Measurements from ENCODE around the gene PARN. TPM values are rescaled to one million over a fixed set of nuclear protein-coding genes. Genes with fewer than 3 reads are reported as not detected.

Gene PARN
- polyA plus RNA-seq, 1 donor from 2014 or later, result 22.3 TPM

GRCh38 chr16:14618566-14618965 lies 11.5 kb downstream of the PARN start:
- H3K4me3 ChIP-seq (ENCODE audit: low read length), result no peak overlapping the region
- H3K27ac ChIP-seq (ENCODE audit: low read length), result no peak overlapping the region
- no peak overlapping the region for H3K9ac ChIP-seq (ENCODE audit: low read length)
- no peaks in the 10 kb centered on the region for H3F3A ChIP-seq (ENCODE audit: insufficient read depth, low read length, poor library complexity, severe bottlenecking)
- H3K79me2 ChIP-seq (replicated peaks; ENCODE audit: insufficient read depth, low read length), result no peaks in the 10 kb centered on the region
- no peaks in the 10 kb centered on the region for H3K9me2 ChIP-seq (ENCODE audit: insufficient read depth, low read length)
- no peak for TF ChIP-seq TAF1 (IDR thresholded peaks at IDR 0.05; ENCODE audit: low read depth)
- TF ChIP-seq EZH2 (IDR thresholded peaks at IDR 0.05; ENCODE audit: borderline replicate concordance, insufficient read depth, low read length, poor library complexity, severe bottlenecking), result no peak
- TF ChIP-seq EP300 (conservative IDR thresholded peaks at IDR 0.05; ENCODE audit: poor library complexity, severe bottlenecking), result no peak
- TF ChIP-seq CTCF (IDR thresholded peaks at IDR 0.05; ENCODE audit: poor library complexity, severe bottlenecking), result no peak
- TF ChIP-seq RAD21 (conservative IDR thresholded peaks at IDR 0.05), result no peak
- TF ChIP-seq MXI1 (conservative IDR thresholded peaks at IDR 0.05; ENCODE audit: poor library complexity, severe bottlenecking), result no peak
- no peaks in the 10 kb centered on the region for H3K9me3 ChIP-seq (ENCODE audit: low read length)
- H3K27me3 ChIP-seq (ENCODE audit: insufficient read depth, low read depth, low read length), result no peaks in the 10 kb centered on the region
- no peaks in the 10 kb centered on the region for H3K36me3 ChIP-seq (ENCODE audit: insufficient read depth, low read length)
- no peaks in the 10 kb centered on the region for H4K20me1 ChIP-seq (ENCODE audit: insufficient read depth)
- H2AFZ ChIP-seq (ENCODE audit: low read depth, low read length), result no peak overlapping the region
- H3K4me2 ChIP-seq (ENCODE audit: low read length), result no peak overlapping the region

- H3K27ac ChIP-seq (ENCODE audit: low read length), result no peak overlapping the region
Measured at GRCh38 chr16:14616280-14616679, 13.8 kb downstream of the PARN start.

More at GRCh38 chr16:14616280-14616679, 13.8 kb downstream of the PARN start:
- no peak overlapping the region for H3K9ac ChIP-seq (ENCODE audit: low read length)
- no peaks in the 10 kb centered on the region for H3F3A ChIP-seq (ENCODE audit: insufficient read depth, low read length, poor library complexity, severe bottlenecking)
- no peaks in the 10 kb centered on the region for H3K36me3 ChIP-seq (ENCODE audit: insufficient read depth, low read length)
- no peaks in the 10 kb centered on the region for H3K9me3 ChIP-seq (ENCODE audit: low read length)
- no peaks in the 10 kb centered on the region for H3K9me2 ChIP-seq (ENCODE audit: insufficient read depth, low read length)
- no peaks in the 10 kb centered on the region for H3K79me2 ChIP-seq (replicated peaks; ENCODE audit: insufficient read depth, low read length)
- TF ChIP-seq RAD21 (conservative IDR thresholded peaks at IDR 0.05) (no peak), TAF1 (IDR thresholded peaks at IDR 0.05; ENCODE audit: low read depth) (no peak), REST (IDR thresholded peaks at IDR 0.05; ENCODE audit: borderline replicate concordance) (no peak), EZH2 (IDR thresholded peaks at IDR 0.05; ENCODE audit: borderline replicate concordance, insufficient read depth, low read length, poor library complexity, severe bottlenecking) (no peak), SMC3 (conservative IDR thresholded peaks at IDR 0.05; ENCODE audit: poor library complexity) (no peak), CTCF (IDR thresholded peaks at IDR 0.05; ENCODE audit: poor library complexity, severe bottlenecking) (no peak)
- H3K4me3 ChIP-seq (ENCODE audit: low read length), result no peak overlapping the region
- H3K27me3 ChIP-seq (ENCODE audit: insufficient read depth, low read depth, low read length), result no peaks in the 10 kb centered on the region
- H3K4me2 ChIP-seq (ENCODE audit: low read length), result no peak overlapping the region
- H2AFZ ChIP-seq (ENCODE audit: low read depth, low read length), result no peak overlapping the region
- no peaks in the 10 kb centered on the region for H4K20me1 ChIP-seq (ENCODE audit: insufficient read depth)

Measured in neural cell (in vitro differentiated cells).